ENCODE results near the gene NABP1.

GRCh38 chr2:191703079-191703725, 25.3 kb downstream of the NABP1 start:
- TF ChIP-seq, protein P1, sequence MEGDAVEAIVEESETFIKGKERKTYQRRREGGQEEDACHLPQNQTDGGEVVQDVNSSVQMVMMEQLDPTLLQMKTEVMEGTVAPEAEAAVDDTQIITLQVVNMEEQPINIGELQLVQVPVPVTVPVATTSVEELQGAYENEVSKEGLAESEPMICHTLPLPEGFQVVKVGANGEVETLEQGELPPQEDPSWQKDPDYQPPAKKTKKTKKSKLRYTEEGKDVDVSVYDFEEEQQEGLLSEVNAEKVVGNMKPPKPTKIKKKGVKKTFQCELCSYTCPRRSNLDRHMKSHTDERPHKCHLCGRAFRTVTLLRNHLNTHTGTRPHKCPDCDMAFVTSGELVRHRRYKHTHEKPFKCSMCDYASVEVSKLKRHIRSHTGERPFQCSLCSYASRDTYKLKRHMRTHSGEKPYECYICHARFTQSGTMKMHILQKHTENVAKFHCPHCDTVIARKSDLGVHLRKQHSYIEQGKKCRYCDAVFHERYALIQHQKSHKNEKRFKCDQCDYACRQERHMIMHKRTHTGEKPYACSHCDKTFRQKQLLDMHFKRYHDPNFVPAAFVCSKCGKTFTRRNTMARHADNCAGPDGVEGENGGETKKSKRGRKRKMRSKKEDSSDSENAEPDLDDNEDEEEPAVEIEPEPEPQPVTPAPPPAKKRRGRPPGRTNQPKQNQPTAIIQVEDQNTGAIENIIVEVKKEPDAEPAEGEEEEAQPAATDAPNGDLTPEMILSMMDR (IDR thresholded peaks at IDR 0.05; ENCODE audit: low read depth, low read length), result no peak
- TF ChIP-seq POLR2A (IDR thresholded peaks at IDR 0.05; ENCODE audit: extremely low read depth, insufficient read length) (no peak), MAX (IDR thresholded peaks at IDR 0.05; ENCODE audit: low read depth, low read length) (no peak)

Measured in NB4 (cell line).